GM18511 (cell line): ENCODE measurements around the gene ZDHHC23.

Experiments used
- ATAC-seq: cut with Tn5 transposase; IDR thresholded peaks from one replicate; pipeline ENCODE4 v1.9.1; 2021; ENCODE audit warnings: mild to moderate bottlenecking, moderate library complexity; ENCODE audit not compliant: unreplicated experiment

The ZDHHC23 gene

DNA sequence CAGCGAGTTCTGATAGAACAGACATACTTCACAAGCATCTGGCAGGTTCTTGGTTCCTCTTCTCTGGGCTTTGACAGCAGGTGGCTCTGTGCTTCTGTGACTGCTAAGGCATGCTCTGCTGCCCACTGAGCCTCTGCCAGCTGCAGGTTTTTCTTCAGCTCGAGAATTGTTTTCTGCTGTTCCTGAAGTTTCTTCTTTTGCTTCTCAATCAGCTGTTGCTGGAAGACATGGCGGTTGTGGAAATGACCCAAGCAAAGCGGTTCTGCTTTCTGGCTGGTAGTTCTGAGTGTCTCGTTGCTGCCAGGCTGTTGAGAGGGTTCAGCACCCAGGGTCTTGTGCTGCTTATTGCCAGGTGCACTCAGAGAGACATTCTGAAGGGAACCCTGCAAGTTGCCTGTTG is 57.7 kb downstream of the ZDHHC23 start:
- peak; percentile 99 for ATAC-seq

DNA sequence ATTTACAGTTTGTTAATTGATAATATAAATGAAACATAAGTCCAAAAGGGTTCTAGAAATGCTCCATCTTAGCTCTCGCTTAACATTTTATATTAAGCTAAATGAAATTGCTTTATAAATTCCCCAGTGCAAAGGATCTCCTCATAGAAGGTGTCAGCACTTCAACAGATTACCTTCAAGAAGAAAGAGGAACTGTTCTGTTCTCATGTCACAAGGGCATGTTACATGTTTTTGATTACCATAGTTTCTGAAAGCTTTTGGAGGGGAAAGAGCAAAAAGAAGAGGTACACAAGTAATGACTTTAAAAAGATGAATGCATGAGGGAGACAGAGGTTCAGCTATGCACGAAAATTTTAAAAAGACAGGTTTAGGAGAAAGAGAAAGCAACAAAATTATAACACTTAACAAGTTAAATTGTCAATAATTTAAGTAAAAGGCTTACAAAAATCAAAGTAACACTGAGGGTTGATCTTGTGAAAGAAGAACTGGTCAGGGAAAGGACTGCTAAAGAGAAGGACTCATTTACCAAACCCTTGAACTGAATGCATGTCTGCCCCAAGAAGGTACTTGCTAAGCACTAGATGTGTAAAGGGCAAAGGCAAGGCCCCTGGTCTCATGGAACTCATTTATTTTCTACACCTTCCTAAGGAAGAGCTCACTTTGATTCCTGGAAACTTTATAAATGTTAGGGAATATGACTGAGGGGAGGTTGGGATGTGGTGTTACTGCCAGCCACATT is 63.4 kb downstream of the ZDHHC23 start:
- peak; percentile 81 for ATAC-seq
